Fibroblast of lung (primary cell): Measurements from ENCODE around the gene ZFPL1. TPM values are rescaled to one million over a fixed set of nuclear protein-coding genes. Genes with fewer than 3 reads are reported as not detected.

Experiments
- DNase-seq, 2 donors: peaks; one replicate each; pipeline versions ENCODE4 v3.0.0 to v3.0.0-alpha.2; 2010; ENCODE audit warnings: low read depth in 2 of 2
- H2AFZ ChIP-seq: 2 replicates; pipeline ENCODE4 v1.5.1; 2012; ENCODE audit warnings: low read length, control low read depth, inconsistent platforms
- H3K27ac ChIP-seq: 2 replicates; pipeline ENCODE4 v1.5.1; 2011; ENCODE audit warnings: low read length, control low read depth; ENCODE audit not compliant: insufficient read depth
- H3K27me3 ChIP-seq: 2 replicates; pipeline ENCODE4 v1.5.1; 2011; ENCODE audit warnings: mild to moderate bottlenecking, low read length; ENCODE audit not compliant: control insufficient read depth, insufficient read depth
- H3K36me3 ChIP-seq: 2 replicates; pipeline ENCODE4 v1.5.1; 2011; ENCODE audit warnings: low read length; ENCODE audit not compliant: control insufficient read depth, insufficient read depth
- H3K4me1 ChIP-seq: 2 replicates; pipeline ENCODE4 v1.5.1; 2011; ENCODE audit warnings: low read length; ENCODE audit not compliant: control insufficient read depth, insufficient read depth; ENCODE audit errors: extremely low read depth
- H3K4me2 ChIP-seq: 2 replicates; pipeline ENCODE4 v1.5.1; 2011; ENCODE audit warnings: low read length, control low read depth; ENCODE audit not compliant: insufficient read depth; ENCODE audit errors: extremely low read depth
- H3K4me3 ChIP-seq, 4 experiments: fragments of 200-600 bp in 1 of 4; sonication (generic) in 1 of 4; replicated peaks in 1 of 4; 2 replicates each; pipeline ENCODE4 v1.5.1; 2011 to 2016; ENCODE audit warnings: low read length in 4 of 4, low read depth in 3 of 4, mild to moderate bottlenecking in 3 of 4, control low read depth in 2 of 4, inconsistent platforms in 1 of 4, mixed read lengths in 1 of 4; ENCODE audit not compliant: insufficient read depth in 1 of 4; ENCODE audit errors: control extremely low read depth in 1 of 4
- H3K79me2 ChIP-seq: 2 replicates; pipeline ENCODE4 v1.5.1; 2012; ENCODE audit warnings: mild to moderate bottlenecking, low read length, inconsistent platforms; ENCODE audit not compliant: control insufficient read depth, insufficient read depth
- H3K9ac ChIP-seq: 2 replicates; pipeline ENCODE4 v1.5.1; 2011; ENCODE audit warnings: mild to moderate bottlenecking, low read length, control low read depth; ENCODE audit not compliant: insufficient read depth
- H3K9me3 ChIP-seq: 2 replicates; pipeline ENCODE4 v1.5.1; 2012; ENCODE audit warnings: low read depth, low read length; ENCODE audit not compliant: control insufficient read depth, insufficient read depth
- H4K20me1 ChIP-seq: 2 replicates; pipeline ENCODE4 v1.5.1; 2011; ENCODE audit warnings: low read length; ENCODE audit not compliant: control insufficient read depth, insufficient read depth; ENCODE audit errors: extremely low read depth
- EZH2 ChIP-seq: IDR thresholded peaks from 2 replicates; pipeline ENCODE4 v1.5.1; 2012; ENCODE audit warnings: low read length, control low read depth, mild to moderate bottlenecking; ENCODE audit errors: missing control alignments
- polyA plus RNA-seq, 2 donors: library from polyadenylated mRNA; depleted of rRNA in 1 of 2; stranded (reverse) in 1 of 2; unstranded in 1 of 2; fragments of >200 nt; gene quantifications; 2 replicates each; pipeline ENCODE4 v1.2.1, GENCODE V29; 2011 to 2012; ENCODE audit warnings: missing spikeins in 1 of 2
- total RNA-seq: library from RNA; depleted of rRNA; stranded (reverse); fragments of >200 nt; gene quantifications from 2 replicates; pipeline ENCODE4 v1.2.1, GENCODE V29; 2014
- TF ChIP-seq, protein P1 (sequence below), 2 donors: IDR thresholded peaks in 1 of 2; conservative IDR thresholded peaks in 1 of 2; 1 replicate in 1 of 2; 2 replicates in 1 of 2; pipeline ENCODE4 v1.5.1; 2011 to 2012; ENCODE audit warnings: low read length in 2 of 2, control low read depth in 1 of 2, inconsistent platforms in 1 of 2, low read depth in 1 of 2, mild to moderate bottlenecking in 1 of 2

The ZFPL1 gene
- total and polyA plus RNA-seq, 2 donors (not counting 1 experiment from before 2014, with no cell fraction given) = 30.8 to 36.0 TPM

DNA sequence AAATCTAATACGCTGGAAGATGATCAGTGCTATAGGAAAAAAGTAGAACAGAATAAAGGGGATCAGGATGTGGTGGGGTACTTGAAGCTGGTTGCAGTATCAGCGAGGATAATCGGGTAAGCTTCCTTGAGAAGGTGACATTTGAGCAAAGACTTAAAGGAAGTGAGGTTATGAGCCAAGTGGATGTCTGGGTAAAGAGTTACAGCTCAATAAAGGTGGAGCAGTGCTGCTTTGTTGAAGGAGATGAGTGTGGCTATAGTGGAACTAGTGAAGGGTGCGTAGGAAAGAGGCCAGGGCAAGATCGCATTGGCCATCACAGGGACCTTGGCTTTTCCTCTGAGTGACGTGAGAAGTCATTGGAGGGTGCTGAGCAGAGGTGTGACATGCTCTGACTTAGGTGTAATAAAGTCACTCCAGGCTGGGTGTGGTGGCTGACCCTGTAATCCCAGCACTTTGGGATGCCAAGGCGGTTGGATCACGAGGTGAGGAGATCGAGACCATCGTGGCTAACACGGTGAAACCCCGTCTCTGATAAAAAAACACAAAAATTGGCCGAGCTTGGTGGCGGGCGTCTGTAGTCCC, 52.6 kb downstream of the ZFPL1 start:
- peaks cover 5% of the 10 kb centered on the region for H3K27me3 ChIP-seq
- H3K79me2 ChIP-seq = peaks cover 23% of the 10 kb centered on the region
- TF ChIP-seq, protein P1, sequence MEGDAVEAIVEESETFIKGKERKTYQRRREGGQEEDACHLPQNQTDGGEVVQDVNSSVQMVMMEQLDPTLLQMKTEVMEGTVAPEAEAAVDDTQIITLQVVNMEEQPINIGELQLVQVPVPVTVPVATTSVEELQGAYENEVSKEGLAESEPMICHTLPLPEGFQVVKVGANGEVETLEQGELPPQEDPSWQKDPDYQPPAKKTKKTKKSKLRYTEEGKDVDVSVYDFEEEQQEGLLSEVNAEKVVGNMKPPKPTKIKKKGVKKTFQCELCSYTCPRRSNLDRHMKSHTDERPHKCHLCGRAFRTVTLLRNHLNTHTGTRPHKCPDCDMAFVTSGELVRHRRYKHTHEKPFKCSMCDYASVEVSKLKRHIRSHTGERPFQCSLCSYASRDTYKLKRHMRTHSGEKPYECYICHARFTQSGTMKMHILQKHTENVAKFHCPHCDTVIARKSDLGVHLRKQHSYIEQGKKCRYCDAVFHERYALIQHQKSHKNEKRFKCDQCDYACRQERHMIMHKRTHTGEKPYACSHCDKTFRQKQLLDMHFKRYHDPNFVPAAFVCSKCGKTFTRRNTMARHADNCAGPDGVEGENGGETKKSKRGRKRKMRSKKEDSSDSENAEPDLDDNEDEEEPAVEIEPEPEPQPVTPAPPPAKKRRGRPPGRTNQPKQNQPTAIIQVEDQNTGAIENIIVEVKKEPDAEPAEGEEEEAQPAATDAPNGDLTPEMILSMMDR (conservative IDR thresholded peaks at IDR 0.05 in 1 of 2, IDR thresholded peaks at IDR 0.05 in 1 of 2; ENCODE audit: low read depth in 1 of 2, low read length in 2 of 2) = no peak
- no peak for TF ChIP-seq EZH2
- no peak for DNase-seq
- H3K9me3 ChIP-seq = no peaks in the 10 kb centered on the region
- no peak overlapping the region for H2AFZ ChIP-seq
- no peaks in the 10 kb centered on the region for H4K20me1 ChIP-seq
- H3K27ac ChIP-seq = no peak overlapping the region
- no peak overlapping the region for H3K4me3 ChIP-seq
- no peak overlapping the region for H3K9ac ChIP-seq
- peaks cover 8% of the 10 kb centered on the region for H3K36me3 ChIP-seq
- peaks cover 10% of the 10 kb centered on the region for H3K4me1 ChIP-seq
- no peak overlapping the region for H3K4me2 ChIP-seq

Other genes starting within 250 kb of the ZFPL1 start
- gene CDC42BPG, start 239.6 kb upstream of the ZFPL1 start, total RNA-seq = 0.33 and 0.77 TPM in 2 replicates
- 0.02 and 0.03 TPM in 2 replicates for gene CDC42BPG, start 239.6 kb upstream of the ZFPL1 start, polyA plus RNA-seq
- gene EHD1, start 205.6 kb upstream of the ZFPL1 start, total RNA-seq = 40.8 and 71.3 TPM in 2 replicates
- 240 and 248 TPM in 2 replicates for gene EHD1, start 205.6 kb upstream of the ZFPL1 start, polyA plus RNA-seq
- 7.4 and 9.9 TPM in 2 replicates for gene ATG2A, start 167.0 kb upstream of the ZFPL1 start, total RNA-seq
- gene ATG2A, start 167.0 kb upstream of the ZFPL1 start, polyA plus RNA-seq = 3.1 and 5.1 TPM in 2 replicates
- gene PPP2R5B, start 159.5 kb upstream of the ZFPL1 start, total RNA-seq = 6.2 and 12.1 TPM in 2 replicates
- 10.9 and 12.4 TPM in 2 replicates for gene PPP2R5B, start 159.5 kb upstream of the ZFPL1 start, polyA plus RNA-seq
- gene GPHA2, start 148.3 kb upstream of the ZFPL1 start, total RNA-seq = not detected in 2 replicates
- gene GPHA2, start 148.3 kb upstream of the ZFPL1 start, polyA plus RNA-seq = not detected in 2 replicates
- gene MAJIN, start 112.1 kb upstream of the ZFPL1 start, total RNA-seq = not detected in 2 replicates
- gene MAJIN, start 112.1 kb upstream of the ZFPL1 start, polyA plus RNA-seq = not detected in 2 replicates
- gene BATF2, start 87.3 kb upstream of the ZFPL1 start, total RNA-seq = 2.1 TPM in 2 replicates
- gene BATF2, start 87.3 kb upstream of the ZFPL1 start, polyA plus RNA-seq = 1.0 and 1.5 TPM in 2 replicates
- 99.9 and 138 TPM in 2 replicates for gene ARL2, start 70.1 kb upstream of the ZFPL1 start, total RNA-seq
- 99.2 and 173 TPM in 2 replicates for gene ARL2, start 70.1 kb upstream of the ZFPL1 start, polyA plus RNA-seq
- 11.3 and 14.4 TPM in 2 replicates for gene SNX15, start 56.8 kb upstream of the ZFPL1 start, total RNA-seq
- 10.2 and 15.2 TPM in 2 replicates for gene SNX15, start 56.8 kb upstream of the ZFPL1 start, polyA plus RNA-seq
- 8.6 and 10.0 TPM in 2 replicates for gene SAC3D1, start 43.0 kb upstream of the ZFPL1 start, total RNA-seq
- 3.1 and 7.1 TPM in 2 replicates for gene SAC3D1, start 43.0 kb upstream of the ZFPL1 start, polyA plus RNA-seq
- gene NAALADL1, start 25.7 kb upstream of the ZFPL1 start, total RNA-seq = 26.2 and 35.5 TPM in 2 replicates
- 14.8 and 14.9 TPM in 2 replicates for gene NAALADL1, start 25.7 kb upstream of the ZFPL1 start, polyA plus RNA-seq
- gene CDCA5, start 182 bp upstream of the ZFPL1 start, total RNA-seq = 0.26 and 3.0 TPM in 2 replicates
- gene CDCA5, start 182 bp upstream of the ZFPL1 start, polyA plus RNA-seq = 4.6 and 18.1 TPM in 2 replicates
- 144 and 171 TPM in 2 replicates for gene VPS51, start 12.0 kb downstream of the ZFPL1 start, total RNA-seq
- 22.0 and 27.0 TPM in 2 replicates for gene VPS51, start 12.0 kb downstream of the ZFPL1 start, polyA plus RNA-seq
- gene TM7SF2, start 27.6 kb downstream of the ZFPL1 start, total RNA-seq = 30.0 and 89.5 TPM in 2 replicates
- 11.7 and 16.9 TPM in 2 replicates for gene TM7SF2, start 27.6 kb downstream of the ZFPL1 start, polyA plus RNA-seq
- gene ZNHIT2, start 33.5 kb downstream of the ZFPL1 start, total RNA-seq = 12.8 and 13.2 TPM in 2 replicates
- gene ZNHIT2, start 33.5 kb downstream of the ZFPL1 start, polyA plus RNA-seq = 1.4 and 1.7 TPM in 2 replicates
- 336 and 338 TPM in 2 replicates for gene FAU, start 37.9 kb downstream of the ZFPL1 start, total RNA-seq
- 256 and 290 TPM in 2 replicates for gene FAU, start 37.9 kb downstream of the ZFPL1 start, polyA plus RNA-seq
- 46.2 and 70.8 TPM in 2 replicates for gene MRPL49, start 38.1 kb downstream of the ZFPL1 start, total RNA-seq
- 55.5 and 60.8 TPM in 2 replicates for gene MRPL49, start 38.1 kb downstream of the ZFPL1 start, polyA plus RNA-seq
- gene SYVN1, start 50.3 kb downstream of the ZFPL1 start, total RNA-seq = 13.6 and 15.5 TPM in 2 replicates
- 25.2 and 30.4 TPM in 2 replicates for gene SYVN1, start 50.3 kb downstream of the ZFPL1 start, polyA plus RNA-seq
- not detected in 2 replicates for gene SPDYC, start 86.0 kb downstream of the ZFPL1 start, total RNA-seq
- not detected in 2 replicates for gene SPDYC, start 86.0 kb downstream of the ZFPL1 start, polyA plus RNA-seq
- 58.0 and 94.5 TPM in 2 replicates for gene CAPN1, start 97.7 kb downstream of the ZFPL1 start, total RNA-seq
- 70.3 and 111 TPM in 2 replicates for gene CAPN1, start 97.7 kb downstream of the ZFPL1 start, polyA plus RNA-seq
- gene POLA2, start 177.7 kb downstream of the ZFPL1 start, total RNA-seq = 1.0 and 2.8 TPM in 2 replicates
- gene POLA2, start 177.7 kb downstream of the ZFPL1 start, polyA plus RNA-seq = 9.8 and 33.6 TPM in 2 replicates
- 12.3 and 25.6 TPM in 2 replicates for gene CDC42EP2, start 230.6 kb downstream of the ZFPL1 start, total RNA-seq
- 31.7 and 48.4 TPM in 2 replicates for gene CDC42EP2, start 230.6 kb downstream of the ZFPL1 start, polyA plus RNA-seq
- 37.5 and 42.9 TPM in 2 replicates for gene DPF2, start 249.6 kb downstream of the ZFPL1 start, total RNA-seq
- 55.1 and 76.4 TPM in 2 replicates for gene DPF2, start 249.6 kb downstream of the ZFPL1 start, polyA plus RNA-seq